ENCODE measurements around the gene CAPN3.

CAPN3 gene

DNA sequence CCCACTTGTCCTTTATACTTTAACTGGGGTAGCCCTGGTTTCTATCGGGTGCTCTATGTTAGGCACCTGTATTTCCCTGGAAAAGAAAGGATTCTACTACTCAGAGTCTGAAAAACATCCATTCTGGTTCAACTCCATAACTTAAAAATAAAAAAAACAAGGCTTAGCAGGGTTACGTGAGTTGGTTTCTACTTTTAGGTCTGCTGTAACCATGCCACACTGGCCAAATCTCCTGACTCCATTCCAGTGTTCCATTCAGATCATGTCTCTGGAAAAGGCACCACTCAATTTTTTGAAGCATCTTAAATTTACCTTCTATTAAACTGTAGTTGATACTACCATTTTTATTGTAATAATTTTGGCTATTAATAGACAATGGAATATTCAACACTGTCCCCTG lies 62.1 kb downstream of the CAPN3 start:
- Histone ChIP-seq H3K27ac (ENCODE audit: extremely low read depth, low read depth, low read length) (no peak overlapping the region), H3K36me3 (ENCODE audit: control insufficient read depth in 2 of 2, insufficient read depth in 1 of 2, low read length in 2 of 2) (peaks cover 10 to 73% of the 10 kb centered on the region in 2 experiments), H3K4me3 (ENCODE audit: low read depth, low read length) (no peak overlapping the region), H3K4me1 (ENCODE audit: control insufficient read depth, insufficient read depth, low read length) (no peaks in the 10 kb centered on the region), H3K9me3 (ENCODE audit: control insufficient read depth, insufficient read depth, low read depth, low read length) (no peaks in the 10 kb centered on the region)
- TF ChIP-seq, protein P1, sequence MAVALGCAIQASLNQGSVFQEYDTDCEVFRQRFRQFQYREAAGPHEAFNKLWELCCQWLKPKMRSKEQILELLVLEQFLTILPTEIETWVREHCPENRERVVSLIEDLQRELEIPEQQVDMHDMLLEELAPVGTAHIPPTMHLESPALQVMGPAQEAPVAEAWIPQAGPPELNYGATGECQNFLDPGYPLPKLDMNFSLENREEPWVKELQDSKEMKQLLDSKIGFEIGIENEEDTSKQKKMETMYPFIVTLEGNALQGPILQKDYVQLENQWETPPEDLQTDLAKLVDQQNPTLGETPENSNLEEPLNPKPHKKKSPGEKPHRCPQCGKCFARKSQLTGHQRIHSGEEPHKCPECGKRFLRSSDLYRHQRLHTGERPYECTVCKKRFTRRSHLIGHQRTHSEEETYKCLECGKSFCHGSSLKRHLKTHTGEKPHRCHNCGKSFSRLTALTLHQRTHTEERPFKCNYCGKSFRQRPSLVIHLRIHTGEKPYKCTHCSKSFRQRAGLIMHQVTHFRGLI (tag by site-specific recombination; IDR thresholded peaks at IDR 0.05) = no peak
- no peak for TF ChIP-seq ZNF112 (tag by site-specific recombination; IDR thresholded peaks at IDR 0.05)
- no peak for TF ChIP-seq ZNF548 (tag by site-specific recombination; IDR thresholded peaks at IDR 0.05)
- TF ChIP-seq ZNF596 (tag by site-specific recombination; IDR thresholded peaks at IDR 0.05) = no peak
- TF ChIP-seq WT1 (tag by site-specific recombination; IDR thresholded peaks at IDR 0.05) = no peak
- TF ChIP-seq, protein P2, sequence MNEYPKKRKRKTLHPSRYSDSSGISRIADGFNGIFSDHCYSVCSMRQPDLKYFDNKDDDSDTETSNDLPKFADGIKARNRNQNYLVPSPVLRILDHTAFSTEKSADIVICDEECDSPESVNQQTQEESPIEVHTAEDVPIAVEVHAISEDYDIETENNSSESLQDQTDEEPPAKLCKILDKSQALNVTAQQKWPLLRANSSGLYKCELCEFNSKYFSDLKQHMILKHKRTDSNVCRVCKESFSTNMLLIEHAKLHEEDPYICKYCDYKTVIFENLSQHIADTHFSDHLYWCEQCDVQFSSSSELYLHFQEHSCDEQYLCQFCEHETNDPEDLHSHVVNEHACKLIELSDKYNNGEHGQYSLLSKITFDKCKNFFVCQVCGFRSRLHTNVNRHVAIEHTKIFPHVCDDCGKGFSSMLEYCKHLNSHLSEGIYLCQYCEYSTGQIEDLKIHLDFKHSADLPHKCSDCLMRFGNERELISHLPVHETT (tag by site-specific recombination; IDR thresholded peaks at IDR 0.05) = no peak
- ChIA-PET POLR2A (no interaction called here), CTCF (no interaction called here)

DNA sequence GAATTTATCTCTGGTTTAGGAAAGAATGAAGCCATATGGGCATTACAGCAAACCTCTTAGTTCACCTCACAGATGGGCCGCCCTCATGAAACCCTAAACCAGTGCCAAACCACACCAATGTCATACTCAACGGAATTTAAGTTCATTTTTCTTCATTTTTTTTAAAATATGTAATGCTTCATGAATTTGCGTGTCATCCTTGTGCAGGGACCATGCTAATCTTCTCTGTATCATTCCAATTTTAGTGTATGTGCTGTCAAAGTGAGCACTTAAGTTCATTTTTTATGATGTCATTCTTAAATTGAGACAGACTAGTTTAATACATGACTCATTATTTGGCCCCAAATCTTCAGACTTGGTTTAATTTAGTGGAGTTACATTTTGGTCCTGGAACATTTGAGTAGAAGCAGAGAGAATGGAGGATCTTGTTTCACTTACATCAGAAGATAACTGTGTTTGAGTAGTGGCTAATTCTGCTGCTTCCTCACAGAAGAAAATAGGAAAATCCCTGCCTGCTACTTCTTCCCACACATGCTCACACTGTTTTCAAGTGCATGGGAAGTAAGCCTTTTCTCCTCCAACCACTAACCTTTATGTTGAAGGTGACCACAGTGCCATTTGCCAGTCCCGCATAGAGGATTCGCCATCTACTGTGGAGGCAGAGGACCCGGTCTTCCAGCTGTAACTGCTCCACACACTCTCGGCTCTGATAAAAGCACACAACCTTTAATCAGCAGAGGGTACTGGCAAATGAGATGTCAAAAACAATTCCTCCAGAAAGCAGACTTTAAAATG lies 68.3 kb downstream of the CAPN3 start:
- TF ChIP-seq ZFP69B (tag by site-specific recombination; IDR thresholded peaks at IDR 0.05) = no peak
- TF ChIP-seq, protein P3, sequence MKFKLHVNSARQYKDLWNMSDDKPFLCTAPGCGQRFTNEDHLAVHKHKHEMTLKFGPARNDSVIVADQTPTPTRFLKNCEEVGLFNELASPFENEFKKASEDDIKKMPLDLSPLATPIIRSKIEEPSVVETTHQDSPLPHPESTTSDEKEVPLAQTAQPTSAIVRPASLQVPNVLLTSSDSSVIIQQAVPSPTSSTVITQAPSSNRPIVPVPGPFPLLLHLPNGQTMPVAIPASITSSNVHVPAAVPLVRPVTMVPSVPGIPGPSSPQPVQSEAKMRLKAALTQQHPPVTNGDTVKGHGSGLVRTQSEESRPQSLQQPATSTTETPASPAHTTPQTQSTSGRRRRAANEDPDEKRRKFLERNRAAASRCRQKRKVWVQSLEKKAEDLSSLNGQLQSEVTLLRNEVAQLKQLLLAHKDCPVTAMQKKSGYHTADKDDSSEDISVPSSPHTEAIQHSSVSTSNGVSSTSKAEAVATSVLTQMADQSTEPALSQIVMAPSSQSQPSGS (tag by site-specific recombination; IDR thresholded peaks at IDR 0.05; ENCODE audit: low read depth) = peak; percentile 83
- TF ChIP-seq, protein P4, sequence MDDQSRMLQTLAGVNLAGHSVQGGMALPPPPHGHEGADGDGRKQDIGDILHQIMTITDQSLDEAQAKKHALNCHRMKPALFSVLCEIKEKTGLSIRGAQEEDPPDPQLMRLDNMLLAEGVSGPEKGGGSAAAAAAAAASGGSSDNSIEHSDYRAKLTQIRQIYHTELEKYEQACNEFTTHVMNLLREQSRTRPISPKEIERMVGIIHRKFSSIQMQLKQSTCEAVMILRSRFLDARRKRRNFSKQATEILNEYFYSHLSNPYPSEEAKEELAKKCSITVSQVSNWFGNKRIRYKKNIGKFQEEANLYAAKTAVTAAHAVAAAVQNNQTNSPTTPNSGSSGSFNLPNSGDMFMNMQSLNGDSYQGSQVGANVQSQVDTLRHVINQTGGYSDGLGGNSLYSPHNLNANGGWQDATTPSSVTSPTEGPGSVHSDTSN (CRISPR knock-in tag; IDR thresholded peaks at IDR 0.05) = no peak
- peak; percentile 33; the same call in 1 of the 2 replicates for TF ChIP-seq ZNF629 (tag by site-specific recombination; IDR thresholded peaks at IDR 0.05)
- 0 out of 2 replicates have a peak, but pooled peaks have one; percentile 14 for TF ChIP-seq ZBTB21 (tag by site-specific recombination; IDR thresholded peaks at IDR 0.05)
- no peaks in the 10 kb centered on the region for H3K9me3 ChIP-seq (ENCODE audit: control insufficient read depth, insufficient read depth, low read depth, low read length)
- CTCF ChIA-PET = no interaction called here
- H3K36me3 ChIP-seq (ENCODE audit: control insufficient read depth in 2 of 2, insufficient read depth in 1 of 2, low read length in 2 of 2) = peaks cover 25 to 65% of the 10 kb centered on the region in 2 experiments; a peak in 2 of 3 replicates
- H3K4me1 ChIP-seq (ENCODE audit: control insufficient read depth, insufficient read depth, low read length) = no peaks in the 10 kb centered on the region
- POLR2A ChIA-PET = no interaction called here
- H3K4me3 ChIP-seq (ENCODE audit: low read depth, low read length) = no peak overlapping the region
- no peak overlapping the region for H3K27ac ChIP-seq (ENCODE audit: extremely low read depth, low read depth, low read length)

DNA sequence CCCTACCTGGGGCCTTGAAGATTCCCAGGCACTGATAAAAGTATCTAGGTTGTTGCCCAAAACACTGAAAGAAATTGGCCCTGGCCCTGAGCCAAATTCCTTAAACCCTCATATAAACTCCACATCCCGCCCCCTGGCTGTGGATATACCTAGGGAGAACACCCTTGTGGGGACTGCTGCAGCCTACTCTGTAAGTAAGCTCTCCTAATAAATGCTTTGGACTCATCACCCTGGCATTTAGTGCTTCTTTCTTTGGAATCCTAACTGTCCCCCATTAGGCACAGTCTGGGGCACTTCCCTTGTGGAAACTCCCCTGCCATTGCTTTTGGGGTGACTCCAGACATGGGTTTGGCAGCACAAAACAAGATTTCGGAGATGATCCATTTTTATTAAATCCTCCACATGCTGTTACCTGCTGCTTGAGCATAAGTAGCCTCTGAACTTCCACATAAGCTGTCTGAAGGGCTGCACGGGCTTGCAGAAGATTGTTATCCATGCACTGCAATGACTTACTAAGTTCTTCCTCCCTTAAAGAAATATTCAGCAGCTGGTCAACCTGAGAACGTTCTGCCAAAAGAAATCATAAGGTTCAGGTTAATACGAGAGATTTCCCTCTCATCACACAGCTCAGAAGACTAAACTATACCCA lies 85.2 kb downstream of the CAPN3 start:
- ChIA-PET POLR2A (no interaction called here), CTCF (interaction anchor here (1.1 kb wide), 1 partner anchor 27 kb away, joined by 6 read pairs; no protein-coding TSS in a partner anchor)
- Histone ChIP-seq H3K9me3 (ENCODE audit: control insufficient read depth, insufficient read depth, low read depth, low read length) (no peaks in the 10 kb centered on the region), H3K27ac (ENCODE audit: extremely low read depth, low read depth, low read length) (no peak overlapping the region), H3K36me3 (ENCODE audit: control insufficient read depth in 2 of 2, insufficient read depth in 1 of 2, low read length in 2 of 2) (peaks cover 4 to 59% of the 10 kb centered on the region in 2 experiments; a peak in 2 of 3 replicates), H3K4me1 (ENCODE audit: control insufficient read depth, insufficient read depth, low read length) (no peaks in the 10 kb centered on the region), H3K4me3 (ENCODE audit: low read depth, low read length) (no peak overlapping the region)
- TF ChIP-seq ZNF530 (tag by site-specific recombination; IDR thresholded peaks at IDR 0.05; ENCODE audit: low read depth) (no peak), ZNF335 (tag by site-specific recombination; conservative IDR thresholded peaks at IDR 0.05) (no peak)
- TF ChIP-seq, protein P5, sequence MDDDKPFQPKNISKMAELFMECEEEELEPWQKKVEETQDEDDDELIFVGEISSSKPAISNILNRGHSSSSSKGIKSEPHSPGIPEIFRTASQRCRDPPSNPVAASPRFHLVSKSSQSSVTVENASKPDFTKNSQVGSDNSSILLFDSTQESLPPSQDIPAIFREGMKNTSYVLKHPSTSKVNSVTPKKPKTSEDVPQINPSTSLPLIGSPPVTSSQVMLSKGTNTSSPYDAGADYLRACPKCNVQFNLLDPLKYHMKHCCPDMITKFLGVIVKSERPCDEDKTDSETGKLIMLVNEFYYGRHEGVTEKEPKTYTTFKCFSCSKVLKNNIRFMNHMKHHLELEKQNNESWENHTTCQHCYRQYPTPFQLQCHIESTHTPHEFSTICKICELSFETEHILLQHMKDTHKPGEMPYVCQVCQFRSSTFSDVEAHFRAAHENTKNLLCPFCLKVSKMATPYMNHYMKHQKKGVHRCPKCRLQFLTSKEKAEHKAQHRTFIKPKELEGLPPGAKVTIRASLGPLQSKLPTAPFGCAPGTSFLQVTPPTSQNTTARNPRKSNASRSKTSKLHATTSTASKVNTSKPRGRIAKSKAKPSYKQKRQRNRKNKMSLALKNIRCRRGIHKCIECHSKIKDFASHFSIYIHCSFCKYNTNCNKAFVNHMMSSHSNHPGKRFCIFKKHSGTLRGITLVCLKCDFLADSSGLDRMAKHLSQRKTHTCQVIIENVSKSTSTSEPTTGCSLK (tag by site-specific recombination; IDR thresholded peaks at IDR 0.05) = no peak

All from HEK293 (cell line).